Measurements from ENCODE around the gene LINC00305. TPM values are rescaled to one million over a fixed set of nuclear protein-coding genes. Genes with fewer than 3 reads are reported as not detected.

The LINC00305 gene
- total RNA-seq (not detected), polyA plus RNA-seq (not detected)
- long read RNA-seq, donor 1, result 0 reads
- long read RNA-seq, donor 2, result 0 reads

DNA sequence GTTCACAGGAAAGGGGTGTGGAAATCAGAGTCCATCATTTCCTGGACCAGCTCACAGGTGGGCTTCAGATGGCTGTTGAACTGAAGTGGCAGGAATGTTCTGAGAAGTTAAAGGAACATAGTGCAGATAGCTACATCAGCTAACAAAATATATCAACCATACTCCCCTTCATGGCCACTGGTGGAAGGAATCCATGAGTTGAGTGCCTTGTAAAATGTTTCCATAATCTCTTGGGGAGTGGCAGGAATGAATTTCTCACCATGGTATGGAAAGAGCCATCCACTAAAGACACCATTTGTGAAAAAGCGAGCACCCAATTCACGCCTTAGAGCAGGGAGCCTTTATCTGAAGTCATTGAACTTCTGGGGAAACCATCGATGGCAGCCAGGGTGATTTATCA is at the start of gene LINC00305:
TSS of gene LINC00305 (minus strand) at position 101 of the 400 bp plus-strand sequence.
- intact Hi-C loops (cut with DNase I), result no loop called here
- Histone ChIP-seq H3K27me3 (ENCODE audit: control insufficient read depth in 1 of 2, insufficient read depth in 2 of 2, low read length in 1 of 2) (no peaks in the 10 kb centered on the region), H3K36me3 (ENCODE audit: control insufficient read depth in 1 of 2, insufficient read depth in 2 of 2, low read length in 1 of 2) (no peaks in the 10 kb centered on the region), H3K9me3 (ENCODE audit: control insufficient read depth, low read length) (no peaks in the 10 kb centered on the region), H3K4me3 (ENCODE audit: low read length in 2 of 2) (no peak within 1 kb of the TSS), H3K4me1 (ENCODE audit: control insufficient read depth in 1 of 2, insufficient read depth in 2 of 2, low read length in 2 of 2) (no peaks in the 10 kb centered on the region), H3K27ac (ENCODE audit: low read depth in 1 of 2, low read length in 2 of 2) (no peak within 1 kb of the TSS)
- ATAC-seq (ENCODE audit: low FRiP score) (no peak), DNase-seq (no peak)
- WGBS, 2 donors, result 61 to 66% methylated on average over 3 of the region's 3 CpGs

DNA sequence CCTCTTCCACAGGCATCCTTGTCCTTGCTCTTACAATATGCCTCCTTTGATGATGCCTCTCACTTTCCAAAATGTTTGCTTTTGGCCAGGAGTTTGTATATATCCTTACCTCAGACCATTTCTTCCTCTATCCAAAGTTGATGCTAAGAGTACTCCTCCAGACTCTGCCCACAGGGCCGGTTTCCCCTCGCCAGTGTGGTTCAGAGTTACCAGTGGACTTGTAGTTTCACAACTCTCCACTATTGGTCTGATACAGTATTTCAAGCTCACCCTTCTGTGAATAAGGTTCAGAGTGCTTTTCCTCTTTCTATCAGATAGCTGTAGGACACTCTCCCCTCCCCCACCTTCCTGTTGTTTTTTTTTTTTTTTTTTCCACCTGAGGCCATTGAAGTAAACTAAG is 42.2 kb upstream of the LINC00305 start:
- Histone ChIP-seq H3K4me3 (ENCODE audit: low read length in 2 of 2) (no peak overlapping the region), H3K27ac (ENCODE audit: low read depth in 1 of 2, low read length in 2 of 2) (no peak overlapping the region), H3K36me3 (ENCODE audit: control insufficient read depth in 1 of 2, insufficient read depth in 2 of 2, low read length in 1 of 2) (no peaks in the 10 kb centered on the region), H3K27me3 (ENCODE audit: control insufficient read depth in 1 of 2, insufficient read depth in 2 of 2, low read length in 1 of 2) (peaks cover 0 to 1% of the 10 kb centered on the region in 2 donors), H3K9me3 (ENCODE audit: control insufficient read depth, low read length) (no peaks in the 10 kb centered on the region), H3K4me1 (ENCODE audit: control insufficient read depth in 1 of 2, insufficient read depth in 2 of 2, low read length in 2 of 2) (no peaks in the 10 kb centered on the region)
- intact Hi-C loops (cut with DNase I), result no loop called here
- ATAC-seq (ENCODE audit: low FRiP score) (no peak), DNase-seq (no peak)
- WGBS, 2 donors, result 92 to 96% methylated on average over 2 of the region's 2 CpGs

- H3K9me3 ChIP-seq (ENCODE audit: control insufficient read depth, low read length), result no peaks in the 10 kb centered on the region
- H3K27ac ChIP-seq (ENCODE audit: low read depth in 1 of 2, low read length in 2 of 2), result no peak overlapping the region
- no peaks in the 10 kb centered on the region for H3K4me1 ChIP-seq (ENCODE audit: control insufficient read depth in 1 of 2, insufficient read depth in 2 of 2, low read length in 2 of 2)
- 32 to 38% methylated on average over 3 of the region's 3 CpGs for WGBS, 2 donors
- intact Hi-C loops (cut with DNase I), result no loop called here
- H3K27me3 ChIP-seq (ENCODE audit: control insufficient read depth in 1 of 2, insufficient read depth in 2 of 2, low read length in 1 of 2), result no peaks in the 10 kb centered on the region
- ATAC-seq (ENCODE audit: low FRiP score), result no peak
- DNase-seq, result no peak
- no peak overlapping the region for H3K4me3 ChIP-seq (ENCODE audit: low read length in 2 of 2)
- H3K36me3 ChIP-seq (ENCODE audit: control insufficient read depth in 1 of 2, insufficient read depth in 2 of 2, low read length in 1 of 2), result no peaks in the 10 kb centered on the region
Observed at GRCh38 chr18:64185987-64186386, 37.1 kb upstream of the LINC00305 start.

GRCh38 chr18:64183665-64184064 is 34.8 kb upstream of the LINC00305 start:
- no peak for DNase-seq
- Histone ChIP-seq H3K27me3 (ENCODE audit: control insufficient read depth in 1 of 2, insufficient read depth in 2 of 2, low read length in 1 of 2) (no peaks in the 10 kb centered on the region), H3K4me3 (ENCODE audit: low read length in 2 of 2) (no peak overlapping the region), H3K27ac (ENCODE audit: low read depth in 1 of 2, low read length in 2 of 2) (no peak overlapping the region), H3K4me1 (ENCODE audit: control insufficient read depth in 1 of 2, insufficient read depth in 2 of 2, low read length in 2 of 2) (no peaks in the 10 kb centered on the region), H3K36me3 (ENCODE audit: control insufficient read depth in 1 of 2, insufficient read depth in 2 of 2, low read length in 1 of 2) (no peaks in the 10 kb centered on the region), H3K9me3 (ENCODE audit: control insufficient read depth, low read length) (no peaks in the 10 kb centered on the region)
- WGBS, 2 donors, result 36 to 38% methylated on average over 3 of the region's 3 CpGs
- intact Hi-C loops (cut with DNase I), result no loop called here
- ATAC-seq (ENCODE audit: low FRiP score), result no peak

GRCh38 chr18:64180617-64181016 is 31.7 kb upstream of the LINC00305 start:
- Histone ChIP-seq H3K9me3 (ENCODE audit: control insufficient read depth, low read length) (no peaks in the 10 kb centered on the region), H3K36me3 (ENCODE audit: control insufficient read depth in 1 of 2, insufficient read depth in 2 of 2, low read length in 1 of 2) (no peaks in the 10 kb centered on the region), H3K27ac (ENCODE audit: low read depth in 1 of 2, low read length in 2 of 2) (no peak overlapping the region), H3K4me3 (ENCODE audit: low read length in 2 of 2) (no peak overlapping the region), H3K27me3 (ENCODE audit: control insufficient read depth in 1 of 2, insufficient read depth in 2 of 2, low read length in 1 of 2) (peaks cover 0 to 1% of the 10 kb centered on the region in 2 donors), H3K4me1 (ENCODE audit: control insufficient read depth in 1 of 2, insufficient read depth in 2 of 2, low read length in 2 of 2) (no peaks in the 10 kb centered on the region)
- ATAC-seq (ENCODE audit: low FRiP score), result no peak
- WGBS, 2 donors, result 46 to 47% methylated on average over 1 of the region's 1 CpG
- intact Hi-C loops (cut with DNase I), result no loop called here
- no peak for DNase-seq

DNA sequence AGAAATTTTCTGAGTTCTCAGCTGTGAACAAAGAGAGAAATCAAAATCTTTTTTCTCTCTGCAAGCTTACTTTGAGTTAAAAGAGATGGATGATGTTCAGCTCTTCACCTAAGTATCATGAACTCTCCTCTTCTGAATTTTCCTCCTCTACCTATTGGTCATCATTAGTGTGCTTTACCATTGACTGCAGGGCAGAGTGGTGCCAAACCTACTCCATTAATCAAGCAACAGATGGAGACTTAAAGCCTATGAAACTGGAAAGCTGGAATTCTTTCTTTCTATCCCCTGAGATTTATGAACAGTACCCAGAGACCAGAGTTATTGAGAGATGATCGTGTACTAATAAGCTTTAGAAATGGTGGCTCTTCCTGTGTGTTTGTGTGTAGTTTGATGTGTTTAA is 31.3 kb upstream of the LINC00305 start:
- no peak for ATAC-seq (ENCODE audit: low FRiP score)
- Histone ChIP-seq H3K27ac (ENCODE audit: low read depth in 1 of 2, low read length in 2 of 2) (no peak overlapping the region), H3K36me3 (ENCODE audit: control insufficient read depth in 1 of 2, insufficient read depth in 2 of 2, low read length in 1 of 2) (no peaks in the 10 kb centered on the region), H3K9me3 (ENCODE audit: control insufficient read depth, low read length) (no peaks in the 10 kb centered on the region), H3K27me3 (ENCODE audit: control insufficient read depth in 1 of 2, insufficient read depth in 2 of 2, low read length in 1 of 2) (peaks cover 0 to 1% of the 10 kb centered on the region in 2 donors), H3K4me3 (ENCODE audit: low read length in 2 of 2) (no peak overlapping the region), H3K4me1 (ENCODE audit: control insufficient read depth in 1 of 2, insufficient read depth in 2 of 2, low read length in 2 of 2) (no peaks in the 10 kb centered on the region)
- 13 to 24% methylated on average over 1 of the region's 1 CpG for WGBS, 2 donors
- intact Hi-C loops (cut with DNase I), result no loop called here
- no peak for DNase-seq

DNA sequence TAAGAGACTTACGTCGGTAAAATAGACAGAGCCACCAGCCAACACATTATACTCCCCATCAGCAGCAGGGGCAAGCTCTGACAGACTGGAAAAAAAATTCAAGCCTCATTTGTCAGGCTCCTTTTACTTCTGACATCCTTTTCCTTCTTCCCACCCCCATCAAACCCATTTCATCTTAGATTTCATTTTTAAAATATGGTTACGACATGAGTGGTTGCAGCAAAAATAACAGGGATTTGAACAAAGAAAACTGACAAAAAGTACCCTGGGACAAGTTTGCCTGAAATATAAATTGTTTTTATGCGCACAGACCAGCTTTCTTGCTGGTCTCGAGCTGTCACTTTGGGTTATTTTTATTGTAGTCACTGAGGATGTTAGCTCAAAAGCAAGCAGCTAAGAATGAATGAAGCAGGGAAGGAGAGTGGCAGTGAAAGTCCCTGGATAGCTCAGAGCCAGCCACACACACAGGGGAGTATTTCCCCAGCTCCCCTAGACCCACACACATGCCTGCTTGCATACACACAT is 30.7 kb upstream of the LINC00305 start:
- Histone ChIP-seq H3K4me1 (ENCODE audit: control insufficient read depth in 1 of 2, insufficient read depth in 2 of 2, low read length in 2 of 2) (no peaks in the 10 kb centered on the region), H3K27me3 (ENCODE audit: control insufficient read depth in 1 of 2, insufficient read depth in 2 of 2, low read length in 1 of 2) (peaks cover 0 to 1% of the 10 kb centered on the region in 2 donors), H3K4me3 (ENCODE audit: low read length in 2 of 2) (no peak overlapping the region), H3K36me3 (ENCODE audit: control insufficient read depth in 1 of 2, insufficient read depth in 2 of 2, low read length in 1 of 2) (no peaks in the 10 kb centered on the region), H3K9me3 (ENCODE audit: control insufficient read depth, low read length) (no peaks in the 10 kb centered on the region), H3K27ac (ENCODE audit: low read depth in 1 of 2, low read length in 2 of 2) (no peak overlapping the region)
- no peak for ATAC-seq (ENCODE audit: low FRiP score)
- intact Hi-C loops (cut with DNase I), result no loop called here
- WGBS, 2 donors, result 2 to 9% methylated on average over 5 of the region's 5 CpGs
- DNase-seq, result no peak

GRCh38 chr18:64178860-64179259 is 30.0 kb upstream of the LINC00305 start:
- intact Hi-C loops (cut with DNase I), result no loop called here
- H3K9me3 ChIP-seq (ENCODE audit: control insufficient read depth, low read length), result no peaks in the 10 kb centered on the region
- no peak overlapping the region for H3K27ac ChIP-seq (ENCODE audit: low read depth in 1 of 2, low read length in 2 of 2)
- ATAC-seq (ENCODE audit: low FRiP score) (no peak), DNase-seq (no peak)
- no peaks in the 10 kb centered on the region for H3K4me1 ChIP-seq (ENCODE audit: control insufficient read depth in 1 of 2, insufficient read depth in 2 of 2, low read length in 2 of 2)
- H3K4me3 ChIP-seq (ENCODE audit: low read length in 2 of 2), result no peak overlapping the region
- 88 to 90% methylated on average over 5 of the region's 5 CpGs for WGBS, 2 donors
- H3K27me3 ChIP-seq (ENCODE audit: control insufficient read depth in 1 of 2, insufficient read depth in 2 of 2, low read length in 1 of 2), result peaks cover 0 to 1% of the 10 kb centered on the region in 2 donors
- H3K36me3 ChIP-seq (ENCODE audit: control insufficient read depth in 1 of 2, insufficient read depth in 2 of 2, low read length in 1 of 2), result no peaks in the 10 kb centered on the region

- Histone ChIP-seq H3K27me3 (ENCODE audit: control insufficient read depth in 1 of 2, insufficient read depth in 2 of 2, low read length in 1 of 2) (peaks cover 0 to 1% of the 10 kb centered on the region in 2 donors), H3K4me1 (ENCODE audit: control insufficient read depth in 1 of 2, insufficient read depth in 2 of 2, low read length in 2 of 2) (no peaks in the 10 kb centered on the region), H3K9me3 (ENCODE audit: control insufficient read depth, low read length) (no peaks in the 10 kb centered on the region), H3K27ac (ENCODE audit: low read depth in 1 of 2, low read length in 2 of 2) (no peak overlapping the region), H3K4me3 (ENCODE audit: low read length in 2 of 2) (no peak overlapping the region), H3K36me3 (ENCODE audit: control insufficient read depth in 1 of 2, insufficient read depth in 2 of 2, low read length in 1 of 2) (no peaks in the 10 kb centered on the region)
- ATAC-seq (ENCODE audit: low FRiP score) (no peak), DNase-seq (no peak)
- 71 to 74% methylated on average over 7 of the region's 7 CpGs for WGBS, 2 donors
- intact Hi-C loops (cut with DNase I), result no loop called here
Observed at GRCh38 chr18:64175432-64175831, 26.5 kb upstream of the LINC00305 start.
